GM19328 (cell line): ENCODE results near the gene ITPR2.
"Not testable (repeated sequence)": the region's sequence is repeated elsewhere in the genome, so short reads cannot be mapped to it uniquely, and the experiment has no call there.

Experiments
- ATAC-seq: cut with Tn5 transposase; IDR thresholded peaks from one replicate; pipeline ENCODE4 v1.9.1; 2021; ENCODE audit warnings: mild to moderate bottlenecking, moderate library complexity; ENCODE audit not compliant: unreplicated experiment

Gene ITPR2

DNA sequence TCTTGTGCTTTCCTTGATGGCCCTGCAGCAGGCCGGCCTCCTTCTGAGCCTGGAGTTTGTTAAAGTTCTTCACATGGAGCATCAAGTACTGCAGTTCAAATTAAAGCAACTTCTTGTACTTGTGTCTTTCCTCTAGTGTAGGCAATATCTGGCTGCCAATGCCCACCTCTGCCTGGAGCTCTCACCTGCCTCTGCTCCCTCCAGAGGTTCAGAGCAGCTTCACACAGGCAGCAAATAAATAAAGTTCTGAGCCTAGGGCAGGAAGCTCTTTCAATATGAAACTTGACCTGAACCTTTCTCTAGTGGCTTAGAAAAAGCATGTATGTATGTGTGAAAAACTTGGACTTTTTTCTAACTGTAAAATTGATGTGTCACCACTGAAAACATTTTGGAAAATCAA is 65.9 kb downstream of the ITPR2 start:
- ATAC-seq: no peak

DNA sequence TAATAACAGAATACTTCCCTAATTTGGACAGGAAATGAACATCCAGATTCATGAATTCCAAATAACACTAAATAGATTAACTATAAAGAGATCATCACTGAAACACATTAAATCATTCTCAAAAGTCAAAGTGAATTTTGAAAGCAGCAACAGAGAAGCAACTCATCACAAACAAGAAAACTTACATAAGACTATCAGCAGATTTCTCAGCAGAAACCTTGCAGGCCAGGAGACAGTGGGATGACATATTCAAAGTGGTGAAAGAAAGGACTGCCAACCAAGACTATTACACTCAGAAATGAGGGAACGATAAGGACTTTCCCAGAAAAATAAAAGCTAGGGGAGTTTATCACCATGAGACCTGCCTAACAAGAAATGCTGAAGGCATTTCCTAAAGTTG is 70.8 kb downstream of the ITPR2 start:
- no peak for ATAC-seq

DNA sequence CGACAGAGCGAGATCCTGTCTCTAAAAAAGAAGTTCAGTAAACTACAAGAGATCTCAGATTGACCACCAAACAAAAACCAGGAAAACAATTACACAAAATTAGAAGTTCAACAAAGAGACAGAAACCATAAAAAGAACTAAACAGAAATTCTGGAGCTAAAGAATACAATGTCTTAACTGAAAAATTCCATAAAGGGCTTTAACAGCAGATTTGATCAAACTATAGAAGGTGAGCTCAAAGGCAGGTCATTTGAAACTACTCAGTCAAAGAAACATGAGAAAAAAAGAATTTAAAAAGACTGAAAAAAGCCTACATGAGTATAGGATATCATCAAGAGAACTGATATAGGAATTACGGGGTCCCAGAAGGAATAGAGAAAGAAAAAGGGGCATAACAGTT is 71.2 kb downstream of the ITPR2 start:
- no peak for ATAC-seq

- no peak for ATAC-seq
These were observed 72.2 kb downstream of the ITPR2 start for GRCh38 chr12:26760657-26761293.

GRCh38 chr12:26755362-26755761 is 77.6 kb downstream of the ITPR2 start:
- not testable (repeated sequence) for ATAC-seq

- ATAC-seq: no peak
These were observed 78.8 kb downstream of the ITPR2 start for GRCh38 chr12:26754148-26754547.

DNA sequence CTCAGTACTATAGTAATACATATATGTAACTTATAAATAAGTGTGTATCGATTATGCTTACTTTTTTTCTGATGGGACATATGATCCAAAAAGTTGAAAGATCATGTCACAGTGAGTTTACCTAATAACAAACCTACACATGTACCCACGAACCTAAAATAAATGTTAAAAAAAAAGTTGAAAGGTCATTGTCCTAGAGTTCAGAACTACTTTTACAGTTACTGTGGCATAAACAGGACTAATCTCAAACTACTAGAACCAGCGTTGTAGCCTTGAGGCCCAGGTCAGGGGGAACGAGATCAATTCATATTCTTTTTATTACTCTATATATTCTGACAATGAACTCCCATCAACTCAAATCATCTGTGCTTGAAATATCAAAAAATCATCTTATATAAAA is 81.8 kb downstream of the ITPR2 start:
- no peak for ATAC-seq

DNA sequence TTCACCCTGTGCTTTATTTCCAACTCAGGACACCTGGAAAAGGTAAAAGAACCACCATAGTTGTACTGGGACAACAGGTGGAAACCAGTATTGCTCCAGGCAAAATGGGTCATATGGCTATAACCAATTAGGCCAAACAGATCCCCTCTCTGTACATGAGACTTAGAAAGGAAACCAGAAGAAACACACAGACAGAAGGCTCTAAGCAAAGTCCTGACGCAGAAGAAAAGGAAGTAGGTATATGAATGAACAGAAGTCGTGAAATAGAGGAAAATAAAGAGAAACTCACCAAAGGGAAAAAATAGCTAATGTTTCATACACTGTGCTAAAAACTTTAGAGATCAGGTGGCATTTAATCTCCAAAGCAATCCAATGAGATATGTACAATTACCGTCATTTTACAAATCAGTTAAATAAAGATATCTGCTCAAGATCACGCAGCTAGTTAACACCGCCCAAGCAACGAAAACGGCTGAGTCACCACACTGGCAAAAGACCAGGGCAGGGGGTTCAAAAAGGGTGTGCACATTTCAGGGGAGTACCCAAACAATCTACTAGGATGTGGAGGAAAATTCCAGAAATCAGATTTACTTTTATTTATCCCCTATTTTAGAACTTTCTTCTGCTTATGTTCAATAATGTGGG is 82.3 kb downstream of the ITPR2 start:
- ATAC-seq: peak; percentile 34

DNA sequence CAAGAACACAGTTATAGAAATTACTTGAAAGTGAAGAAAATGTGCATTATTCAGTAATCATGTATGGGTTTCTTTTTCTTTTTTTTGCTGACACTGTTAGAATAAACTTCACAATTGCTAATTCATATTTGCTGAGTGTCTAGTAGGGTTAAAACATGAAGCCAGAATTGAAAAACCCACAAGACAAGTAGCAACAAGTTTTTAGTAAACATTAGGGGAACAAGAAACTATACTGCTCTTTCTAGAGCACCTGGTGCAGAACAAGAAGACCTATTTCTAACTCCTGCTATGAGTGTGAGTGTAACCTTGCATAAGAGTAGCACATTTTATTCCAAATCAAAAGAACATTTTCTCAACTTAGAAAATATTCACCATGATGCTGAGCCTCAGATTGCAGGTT is 83.2 kb downstream of the ITPR2 start:
- ATAC-seq: peak; percentile 68

GRCh38 chr12:26748741-26749431 is 84.1 kb downstream of the ITPR2 start:
- no peak for ATAC-seq

GRCh38 chr12:26748412-26748740 is 84.6 kb downstream of the ITPR2 start:
- no peak for ATAC-seq

DNA sequence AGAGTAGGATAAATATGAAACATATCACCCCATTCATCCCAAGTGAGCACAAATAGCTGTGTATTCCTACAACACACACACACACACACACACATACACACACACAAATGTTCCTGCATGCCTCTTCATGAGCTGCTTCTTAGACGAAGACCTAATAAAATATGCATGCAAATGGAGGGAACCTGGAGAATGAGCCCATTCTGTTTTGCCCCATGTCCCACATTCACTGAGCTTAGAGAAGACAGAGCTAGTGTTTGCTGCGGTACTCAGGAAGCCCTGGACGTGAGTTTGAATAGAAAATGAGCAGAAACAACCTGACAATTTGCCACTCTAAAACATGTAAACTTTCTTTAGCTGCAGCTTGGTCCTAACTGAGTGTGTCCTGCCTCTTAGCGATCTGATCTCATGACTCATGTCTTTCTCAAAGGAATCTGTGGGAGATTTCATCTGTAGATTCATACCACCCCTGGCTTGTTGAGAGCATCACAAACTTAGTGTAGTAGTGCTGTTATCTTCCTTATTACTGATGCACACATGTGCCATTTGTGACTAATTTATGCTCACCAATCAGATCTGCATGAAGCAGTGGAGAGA is 86.8 kb downstream of the ITPR2 start:
- ATAC-seq: no peak

GRCh38 chr12:26744697-26745440 is 88.1 kb downstream of the ITPR2 start:
- ATAC-seq: no peak

DNA sequence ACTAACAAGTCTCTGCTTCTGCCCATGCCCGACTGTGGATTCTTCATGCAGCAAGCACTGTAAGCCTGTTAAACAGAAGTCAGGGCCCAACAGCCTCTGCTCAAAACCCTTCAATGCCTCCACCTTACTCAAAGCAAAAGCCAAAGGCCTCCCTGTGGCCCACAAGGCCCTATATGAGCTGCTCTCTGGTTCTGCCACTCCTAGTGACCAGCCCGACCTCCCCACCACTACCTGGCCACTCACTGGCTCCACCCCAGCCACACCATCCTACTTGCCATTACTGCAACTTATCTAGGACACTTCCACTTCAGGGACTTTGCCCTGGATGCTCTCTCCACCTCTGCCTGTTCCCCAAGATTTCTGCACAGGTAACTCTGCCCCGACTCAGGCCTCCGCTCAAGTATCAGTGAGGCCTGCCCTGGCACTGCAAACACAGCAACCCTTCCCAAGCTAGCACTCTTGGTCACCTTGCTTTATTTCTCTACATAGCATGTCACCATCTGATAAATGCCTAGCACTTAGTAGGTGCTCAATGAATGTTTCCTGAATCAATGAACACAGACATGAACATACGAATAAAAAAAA is 88.9 kb downstream of the ITPR2 start:
- ATAC-seq: no peak

DNA sequence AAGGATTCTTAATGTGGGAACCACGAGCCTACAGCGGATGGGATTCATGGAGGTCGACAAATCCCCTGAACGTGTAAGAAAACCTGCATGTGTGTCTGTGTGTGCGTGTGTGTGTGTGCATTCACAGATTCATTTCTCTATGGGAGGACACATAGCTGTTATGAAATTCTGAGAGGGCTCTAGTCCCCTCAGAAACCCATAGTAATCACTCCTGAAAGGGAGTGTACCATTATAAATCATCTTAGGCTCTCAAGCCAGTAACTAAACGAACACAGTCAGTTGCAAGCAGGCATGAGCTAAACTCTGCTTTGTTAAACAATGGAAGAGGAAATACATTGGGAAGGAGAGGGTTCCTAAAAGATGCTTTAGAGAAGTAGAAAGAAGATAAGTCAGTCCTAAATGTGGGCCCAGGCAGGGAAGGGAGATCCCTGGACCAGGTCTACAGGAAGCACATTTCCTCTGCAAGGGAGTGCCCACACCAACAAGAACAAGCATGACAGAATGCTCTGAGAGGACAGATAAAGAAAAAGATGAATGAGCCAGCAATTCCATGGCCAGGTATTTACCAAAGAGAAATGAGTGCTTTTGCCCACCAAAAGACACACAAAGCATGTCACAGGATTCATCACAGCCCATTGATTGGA is 91.3 kb downstream of the ITPR2 start:
- no peak for ATAC-seq

DNA sequence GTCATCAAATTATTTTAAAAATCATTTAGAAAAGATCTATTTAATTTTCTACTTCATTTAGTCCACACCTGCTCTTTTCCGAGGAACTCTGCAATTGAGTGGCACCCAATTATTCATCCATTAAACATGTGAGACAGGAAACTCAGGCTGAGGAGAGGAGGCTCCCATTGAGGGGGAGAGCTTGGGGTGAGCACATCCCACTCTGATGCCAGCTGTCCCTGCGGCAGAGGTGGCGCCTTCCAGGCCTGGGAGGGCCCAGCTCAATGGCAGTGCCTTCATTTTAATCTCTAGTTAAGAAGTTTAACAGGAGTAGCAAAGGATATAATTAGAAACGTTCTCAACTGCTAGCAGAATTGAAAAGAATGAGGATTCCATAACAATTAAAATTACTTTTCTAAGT is 92.0 kb downstream of the ITPR2 start:
- ATAC-seq: no peak

DNA sequence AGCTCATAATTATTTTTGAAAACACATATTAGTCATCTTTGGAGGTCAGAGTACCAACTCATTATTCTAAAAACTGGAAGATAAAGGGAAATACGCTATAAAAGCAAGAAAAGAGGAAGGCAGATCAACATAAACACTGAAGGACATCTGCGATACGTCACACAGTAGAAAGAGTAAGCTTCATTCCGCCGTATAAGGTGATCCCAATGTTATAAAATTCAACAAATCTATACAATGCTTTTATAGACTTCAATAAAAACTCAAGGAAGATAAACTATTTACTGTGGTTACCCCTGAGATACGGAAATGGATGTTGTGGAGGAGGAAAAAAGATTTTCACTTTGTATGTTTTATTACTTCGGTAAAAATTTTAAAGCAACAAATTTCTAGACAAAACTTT is 92.6 kb downstream of the ITPR2 start:
- no peak for ATAC-seq

DNA sequence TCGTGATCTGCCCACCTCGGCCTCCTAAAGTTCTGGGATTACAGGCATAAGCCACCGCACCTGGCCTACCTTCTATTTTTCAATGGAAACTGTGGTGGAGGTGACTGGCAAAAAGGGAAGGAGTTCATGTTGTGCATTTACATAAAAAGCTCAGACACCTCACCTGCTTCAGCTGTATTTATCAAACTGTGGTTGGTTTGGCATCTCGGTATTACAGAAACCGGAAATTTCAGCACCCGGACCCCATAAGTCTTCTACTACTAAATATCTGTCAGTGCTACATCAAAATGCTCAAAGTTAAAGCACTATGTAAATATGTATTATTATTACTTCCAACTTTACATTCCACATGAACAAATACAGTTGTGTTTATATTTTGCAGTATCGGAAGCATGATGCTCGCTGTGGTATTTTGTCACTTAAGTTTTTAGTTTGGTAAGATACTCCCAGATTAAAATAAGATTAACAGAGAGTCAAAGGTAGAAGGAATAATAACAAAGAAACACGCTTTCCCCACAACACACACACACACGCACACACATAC is 95.4 kb downstream of the ITPR2 start:
- ATAC-seq: no peak

DNA sequence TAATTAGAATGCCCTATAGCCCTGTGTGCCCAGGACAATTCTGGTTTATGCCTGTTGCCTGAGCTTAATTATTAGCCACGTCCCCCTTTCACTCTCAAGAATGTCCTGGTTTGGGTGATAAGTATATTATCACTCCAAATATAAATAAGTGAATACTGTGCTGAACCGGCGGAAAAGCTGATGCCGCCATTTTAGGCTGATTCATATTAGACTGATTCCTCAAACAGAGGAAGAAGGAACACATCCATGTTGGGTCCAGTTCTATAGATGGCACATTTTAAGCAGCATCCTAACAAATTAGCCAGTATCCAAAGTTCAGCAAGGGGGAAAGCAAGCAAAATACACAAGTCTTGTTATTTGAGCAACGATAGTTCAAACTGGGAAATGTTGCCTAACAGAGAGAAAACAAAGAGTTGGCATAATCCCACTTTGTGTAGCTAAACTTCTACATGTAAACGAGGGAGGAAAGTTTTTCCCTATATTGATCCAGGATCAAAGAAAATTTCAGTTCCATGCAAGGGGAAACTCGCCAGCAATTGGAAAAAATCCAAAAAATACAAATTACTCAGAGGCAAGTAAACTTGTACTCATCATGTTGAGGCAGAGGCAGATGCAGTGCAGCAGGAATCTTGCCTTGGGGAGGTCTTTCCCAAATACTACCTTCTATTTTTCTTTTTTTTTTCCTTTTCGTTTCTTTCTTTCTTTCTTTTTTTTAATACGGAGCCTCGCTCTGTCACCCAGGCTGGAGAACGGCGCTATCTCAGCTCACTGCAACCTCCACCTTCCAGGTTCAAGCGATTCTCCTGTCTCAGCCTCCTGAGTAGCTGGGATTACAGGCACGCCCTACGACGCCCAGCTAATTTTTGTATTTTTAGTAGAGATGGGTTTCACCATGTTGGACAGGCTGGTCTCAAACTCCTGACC is 96.2 kb downstream of the ITPR2 start:
- ATAC-seq: no peak
